A549 (cell line): ENCODE data around the gene CEACAM7. TPM values are rescaled to one million over a fixed set of nuclear protein-coding genes. Genes with fewer than 3 reads are reported as not detected.

Experiments used
- ATAC-seq, 2 experiments: fragments of 200-7000 bp in 1 of 2; fragments of >200 bp in 1 of 2; cut with Nextera tagmentation in 1 of 2; cut with Tn5 transposase in 1 of 2; 3 replicates each; pipeline versions ENCODE4 v1.8.0 to v1.9.1; 2018 to 2020; ENCODE audit warnings: mild to moderate bottlenecking in 1 of 2, moderate library complexity in 1 of 2
- CTCF ChIA-PET: fragments of 300-600 bp; sonication (Branson Sonifier 250); formaldehyde crosslinking; extraction: SDS; loops from one replicate; lab custom pipeline; 2021; ENCODE audit warnings: antibody characterized with exemption, inconsistent platforms; lab: Yijun Ruan, JAX
- POLR2A ChIA-PET: fragments of 350-600 bp; formaldehyde crosslinking; extraction: SDS; loops from one replicate; lab custom pipeline; 2021; ENCODE audit warnings: antibody characterized with exemption, inconsistent platforms; lab: Yijun Ruan, JAX
- DNase-seq, 2 experiments: peaks; one replicate each; pipeline versions ENCODE4 v3.0.0 to v3.0.0-alpha.2; 2011 to 2016; ENCODE audit warnings: low read depth in 1 of 2, low spot score in 1 of 2
- FAIRE-seq: peaks from 2 replicates; lab custom pipeline; 2011; peaks lifted over from hg19 to GRCh38; lab: Jason Lieb, UNC
- H3K27ac ChIP-seq, 2 experiments: fragments of >200 bp; sonication (Bioruptor Twin); formaldehyde crosslinking; 3 replicates each; pipeline ENCODE4 v1.5.1; 2016 to 2017
- H3K4me1 ChIP-seq: fragments of >200 bp; sonication (Bioruptor Twin); formaldehyde crosslinking; 3 replicates; pipeline ENCODE4 v1.6.1; 2016
- H3K4me2 ChIP-seq: fragments of >200 bp; sonication (Bioruptor Twin); formaldehyde crosslinking; 3 replicates; pipeline ENCODE4 v1.6.1; 2016
- H3K4me3 ChIP-seq: fragments of >200 bp; sonication (Bioruptor Twin); formaldehyde crosslinking; 3 replicates; pipeline ENCODE4 v1.5.1; 2016
- H3K9me3 ChIP-seq: fragments of >200 bp; sonication (Bioruptor Twin); formaldehyde crosslinking; 3 replicates; pipeline ENCODE4 v1.6.1; 2016
- ATOH8 ChIP-seq: fragments of 250-450 bp; sonication (Bioruptor Pico); IDR thresholded peaks from 2 replicates; pipeline ENCODE4 v1.5.0; 2020; ENCODE audit warnings: low read depth, mild to moderate bottlenecking, moderate library complexity
- CBX2 ChIP-seq: fragments of 200-600 bp; sonication (generic); IDR thresholded peaks from 2 replicates; pipeline ENCODE4 v1.6.1; 2016; ENCODE audit warnings: low read depth, mild to moderate bottlenecking, borderline replicate concordance
- CBX8 ChIP-seq: fragments of 200-600 bp; sonication (generic); IDR thresholded peaks from 2 replicates; pipeline ENCODE4 v1.6.1; 2016
- EHF ChIP-seq: fragments of 250-450 bp; sonication (Bioruptor Pico); IDR thresholded peaks from 2 replicates; pipeline ENCODE4 v1.5.0; 2020; ENCODE audit warnings: mild to moderate bottlenecking
- FOXS1 ChIP-seq: fragments of 250-450 bp; sonication (Bioruptor Pico); IDR thresholded peaks from 2 replicates; pipeline ENCODE4 v1.5.0; 2020; ENCODE audit warnings: mild to moderate bottlenecking, moderate library complexity
- HDAC2 ChIP-seq: fragments of 200-600 bp; sonication (generic); IDR thresholded peaks from 2 replicates; pipeline ENCODE4 v1.6.1; 2016
- HES2 ChIP-seq: fragments of >200 bp; sonication (Bioruptor Twin); formaldehyde crosslinking; IDR thresholded peaks from 2 replicates; pipeline ENCODE4 v1.6.1; 2016
- MAZ ChIP-seq: fragments of 150-350 bp; IDR thresholded peaks from 2 replicates; pipeline ENCODE4 v1.6.1; 2014; ENCODE audit warnings: antibody characterized with exemption, low read depth, low read length, borderline replicate concordance
- NPAS2 ChIP-seq: fragments of 250-450 bp; sonication (Bioruptor Pico); IDR thresholded peaks from 2 replicates; pipeline ENCODE4 v1.8.0; 2022; ENCODE audit warnings: mild to moderate bottlenecking, moderate library complexity, borderline replicate concordance
- POLR2A ChIP-seq: IDR thresholded peaks from 2 replicates; pipeline ENCODE4 v1.6.1; 2012; ENCODE audit warnings: mild to moderate bottlenecking, low read length
- POLR2AphosphoS2 ChIP-seq: conservative IDR thresholded peaks from 2 replicates; pipeline ENCODE4 v1.6.1; 2012; ENCODE audit warnings: low read length, improper control_type of control experiment, inconsistent platforms
- REST ChIP-seq: fragments of 200-600 bp; sonication (generic); IDR thresholded peaks from 2 replicates; pipeline ENCODE4 v1.6.1; 2016; ENCODE audit warnings: antibody characterized with exemption, mild to moderate bottlenecking, moderate library complexity
- SREBF2 ChIP-seq: fragments of 450-650 bp; IDR thresholded peaks from 2 replicates; pipeline ENCODE4 v1.6.1; 2014; ENCODE audit warnings: mild to moderate bottlenecking, moderate library complexity
- TP53 ChIP-seq: fragments of 250-450 bp; sonication (Bioruptor Pico); IDR thresholded peaks from 2 replicates; pipeline ENCODE4 v1.5.0; 2021; ENCODE audit warnings: mild to moderate bottlenecking, moderate library complexity
- ZFP36 ChIP-seq: fragments of 450-650 bp; IDR thresholded peaks from 2 replicates; pipeline ENCODE4 v1.6.1; 2014; ENCODE audit warnings: borderline replicate concordance; ENCODE audit not compliant: partially characterized antibody
- WGBS: methylation state at CpG from one replicate; pipeline ENCODE4 v1.1.6; 2017; ENCODE audit errors: missing lambda C conversion rate; 5-methylcytosine and 5-hydroxymethylcytosine counted together
- polyA plus RNA-seq, 4 experiments: library from polyadenylated mRNA; depleted of rRNA in 3 of 4; stranded (reverse); fragments of >200 nt; fragmentation: RNase III in 1 of 4; extraction: RNeasy Plus Mini Kit Qiagen cat#74134 plus additional on column Dnase treatment in 1 of 4; gene quantifications; 2 replicates in 3 of 4; 3 replicates in 1 of 4; pipeline ENCODE4 v1.2.3, GENCODE V29; 2011 to 2017
- TF ChIP-seq, protein P1 (sequence below): fragments of 450-650 bp; IDR thresholded peaks from 2 replicates; pipeline ENCODE4 v1.6.1; 2014; ENCODE audit warnings: antibody characterized with exemption
- TF ChIP-seq, protein P2 (sequence below): fragments of 150-350 bp; IDR thresholded peaks from 2 replicates; pipeline ENCODE4 v1.6.1; 2014; ENCODE audit warnings: low read depth, mild to moderate bottlenecking, low read length
- TF ChIP-seq, protein P3 (sequence below): IDR thresholded peaks from 2 replicates; pipeline ENCODE4 v1.6.1; 2012

The CEACAM7 gene
- polyA plus RNA-seq, 2 of the 4 experiments (the other 2 are of a cell fraction) = 0.05 TPM; not detected in 1

DNA sequence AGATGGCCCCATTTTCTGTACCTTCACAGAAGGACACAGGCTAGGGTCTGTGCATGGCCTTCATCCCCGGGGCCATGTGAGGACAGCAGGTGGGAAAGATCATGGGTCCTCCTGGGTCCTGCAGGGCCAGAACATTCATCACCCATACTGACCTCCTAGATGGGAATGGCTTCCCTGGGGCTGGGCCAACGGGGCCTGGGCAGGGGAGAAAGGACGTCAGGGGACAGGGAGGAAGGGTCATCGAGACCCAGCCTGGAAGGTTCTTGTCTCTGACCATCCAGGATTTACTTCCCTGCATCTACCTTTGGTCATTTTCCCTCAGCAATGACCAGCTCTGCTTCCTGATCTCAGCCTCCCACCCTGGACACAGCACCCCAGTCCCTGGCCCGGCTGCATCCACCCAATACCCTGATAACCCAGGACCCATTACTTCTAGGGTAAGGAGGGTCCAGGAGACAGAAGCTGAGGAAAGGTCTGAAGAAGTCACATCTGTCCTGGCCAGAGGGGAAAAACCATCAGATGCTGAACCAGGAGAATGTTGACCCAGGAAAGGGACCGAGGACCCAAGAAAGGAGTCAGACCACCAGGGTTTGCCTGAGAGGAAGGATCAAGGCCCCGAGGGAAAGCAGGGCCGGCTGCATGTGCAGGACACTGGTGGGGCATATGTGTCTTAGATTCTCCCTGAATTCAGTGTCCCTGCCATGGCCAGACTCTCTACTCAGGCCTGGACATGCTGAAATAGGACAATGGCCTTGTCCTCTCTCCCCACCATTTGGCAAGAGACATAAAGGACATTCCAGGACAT lies 7.0 kb upstream of the CEACAM7 start:
- 8% methylated on average over 8 of the region's 8 CpGs for WGBS
- peaks cover 20% of the 10 kb centered on the region for H3K4me1 ChIP-seq
- TF ChIP-seq MAZ (no peak), CBX2 (no peak), EHF (CRISPR knock-in tag) (no peak), REST (no peak), POLR2A (no peak), FOXS1 (CRISPR knock-in tag) (no peak), HDAC2 (no peak), POLR2AphosphoS2 (no peak), NPAS2 (CRISPR knock-in tag) (no peak), SREBF2 (no peak), ATOH8 (no peak), ZFP36 (no peak), HES2 (no peak), CBX8 (no peak), TP53 (CRISPR knock-in tag) (no peak)
- TF ChIP-seq, protein P1, sequence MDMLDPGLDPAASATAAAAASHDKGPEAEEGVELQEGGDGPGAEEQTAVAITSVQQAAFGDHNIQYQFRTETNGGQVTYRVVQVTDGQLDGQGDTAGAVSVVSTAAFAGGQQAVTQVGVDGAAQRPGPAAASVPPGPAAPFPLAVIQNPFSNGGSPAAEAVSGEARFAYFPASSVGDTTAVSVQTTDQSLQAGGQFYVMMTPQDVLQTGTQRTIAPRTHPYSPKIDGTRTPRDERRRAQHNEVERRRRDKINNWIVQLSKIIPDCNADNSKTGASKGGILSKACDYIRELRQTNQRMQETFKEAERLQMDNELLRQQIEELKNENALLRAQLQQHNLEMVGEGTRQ = no peak
- TF ChIP-seq, protein P2, sequence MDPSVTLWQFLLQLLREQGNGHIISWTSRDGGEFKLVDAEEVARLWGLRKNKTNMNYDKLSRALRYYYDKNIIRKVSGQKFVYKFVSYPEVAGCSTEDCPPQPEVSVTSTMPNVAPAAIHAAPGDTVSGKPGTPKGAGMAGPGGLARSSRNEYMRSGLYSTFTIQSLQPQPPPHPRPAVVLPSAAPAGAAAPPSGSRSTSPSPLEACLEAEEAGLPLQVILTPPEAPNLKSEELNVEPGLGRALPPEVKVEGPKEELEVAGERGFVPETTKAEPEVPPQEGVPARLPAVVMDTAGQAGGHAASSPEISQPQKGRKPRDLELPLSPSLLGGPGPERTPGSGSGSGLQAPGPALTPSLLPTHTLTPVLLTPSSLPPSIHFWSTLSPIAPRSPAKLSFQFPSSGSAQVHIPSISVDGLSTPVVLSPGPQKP = no peak
- TF ChIP-seq, protein P3, sequence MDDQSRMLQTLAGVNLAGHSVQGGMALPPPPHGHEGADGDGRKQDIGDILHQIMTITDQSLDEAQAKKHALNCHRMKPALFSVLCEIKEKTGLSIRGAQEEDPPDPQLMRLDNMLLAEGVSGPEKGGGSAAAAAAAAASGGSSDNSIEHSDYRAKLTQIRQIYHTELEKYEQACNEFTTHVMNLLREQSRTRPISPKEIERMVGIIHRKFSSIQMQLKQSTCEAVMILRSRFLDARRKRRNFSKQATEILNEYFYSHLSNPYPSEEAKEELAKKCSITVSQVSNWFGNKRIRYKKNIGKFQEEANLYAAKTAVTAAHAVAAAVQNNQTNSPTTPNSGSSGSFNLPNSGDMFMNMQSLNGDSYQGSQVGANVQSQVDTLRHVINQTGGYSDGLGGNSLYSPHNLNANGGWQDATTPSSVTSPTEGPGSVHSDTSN = no peak
- peaks cover 10% of the 10 kb centered on the region; the same call in 2 of the 3 replicates for H3K9me3 ChIP-seq
- H3K4me3 ChIP-seq = no peak overlapping the region
- no peak for ATAC-seq
- FAIRE-seq = no peak
- no peak overlapping the region for H3K4me2 ChIP-seq
- ChIA-PET POLR2A (no interaction called here), CTCF (interaction anchor here (1.0 to 12.9 kb wide), 9 partner anchors 10 to 126 kb away, joined by 3 to 358 read pairs (median 10); partner anchors contain the start of genes CEACAM5 and CEACAM6)
- no peak for DNase-seq
- no peak overlapping the region for H3K27ac ChIP-seq
